HEK293 (cell line): ENCODE results near the gene ODF2.

ENCODE experiments used
- GLIS2 ChIP-seq: fragments of 450-650 bp; formaldehyde crosslinking; IDR thresholded peaks from 2 replicates; pipeline ENCODE4 v1.5.1; 2016; ENCODE audit warnings: missing biosample characterization, missing genetic modification characterization
- HOXA7 ChIP-seq: sonication (generic); formaldehyde crosslinking; IDR thresholded peaks from 2 replicates; pipeline ENCODE4 v1.8.1; 2022; ENCODE audit warnings: missing genetic modification reagents, borderline replicate concordance
- PRDM2 ChIP-seq: fragments of 450-650 bp; formaldehyde crosslinking; IDR thresholded peaks from 2 replicates; pipeline ENCODE4 v1.5.1; 2016; ENCODE audit warnings: missing biosample characterization, missing genetic modification characterization, borderline replicate concordance
- REPIN1 ChIP-seq: fragments of 450-650 bp; formaldehyde crosslinking; IDR thresholded peaks from 2 replicates; pipeline ENCODE4 v1.5.1; 2017; ENCODE audit warnings: missing biosample characterization, missing genetic modification characterization, low read depth
- SCRT2 ChIP-seq: fragments of 450-650 bp; formaldehyde crosslinking; IDR thresholded peaks from 2 replicates; pipeline ENCODE4 v1.5.1; 2016; ENCODE audit warnings: missing biosample characterization, missing genetic modification characterization
- YY1 ChIP-seq: fragments of 450-650 bp; formaldehyde crosslinking; IDR thresholded peaks from 2 replicates; pipeline ENCODE4 v1.5.1; 2018; ENCODE audit warnings: missing biosample characterization, missing genetic modification characterization
- ZBTB10 ChIP-seq: fragments of 450-650 bp; formaldehyde crosslinking; IDR thresholded peaks from 2 replicates; pipeline ENCODE4 v1.5.1; 2016; ENCODE audit warnings: missing biosample characterization, missing genetic modification characterization
- ZBTB20 ChIP-seq: fragments of 450-650 bp; formaldehyde crosslinking; IDR thresholded peaks from 2 replicates; pipeline ENCODE4 v1.5.1; 2016; ENCODE audit warnings: missing biosample characterization, missing genetic modification characterization
- ZBTB26 ChIP-seq: fragments of 450-650 bp; formaldehyde crosslinking; optimal IDR thresholded peaks from 2 replicates; pipeline ENCODE3; 2016; ENCODE audit warnings: missing biosample characterization, mild to moderate bottlenecking, missing genetic modification characterization
- ZFP69B ChIP-seq: fragments of 450-650 bp; formaldehyde crosslinking; IDR thresholded peaks from 2 replicates; pipeline ENCODE4 v1.5.1; 2016; ENCODE audit warnings: missing biosample characterization, missing genetic modification characterization
- ZNF10 ChIP-seq: fragments of 450-650 bp; formaldehyde crosslinking; IDR thresholded peaks from 2 replicates; pipeline ENCODE4 v1.5.1; 2017; ENCODE audit warnings: missing biosample characterization, missing genetic modification characterization
- ZNF146 ChIP-seq: fragments of 450-650 bp; formaldehyde crosslinking; IDR thresholded peaks from 2 replicates; pipeline ENCODE4 v1.5.1; 2016; ENCODE audit warnings: missing biosample characterization, missing genetic modification characterization
- ZNF16 ChIP-seq: fragments of 450-650 bp; formaldehyde crosslinking; IDR thresholded peaks from 2 replicates; pipeline ENCODE4 v1.5.1; 2016; ENCODE audit warnings: low read depth, missing biosample characterization, missing genetic modification characterization
- ZNF18 ChIP-seq: fragments of 450-650 bp; formaldehyde crosslinking; IDR thresholded peaks from 2 replicates; pipeline ENCODE4 v1.5.1; 2016; ENCODE audit warnings: missing biosample characterization, missing genetic modification characterization
- ZNF184 ChIP-seq: fragments of 450-650 bp; IDR thresholded peaks from 2 replicates; pipeline ENCODE4 v1.5.1; 2018; ENCODE audit warnings: missing biosample characterization, mild to moderate bottlenecking, missing genetic modification characterization
- ZNF19 ChIP-seq: fragments of 450-650 bp; formaldehyde crosslinking; IDR thresholded peaks from 2 replicates; pipeline ENCODE4; 2016; ENCODE audit warnings: missing biosample characterization, missing genetic modification characterization, low read depth
- ZNF202 ChIP-seq: fragments of 450-650 bp; formaldehyde crosslinking; IDR thresholded peaks from 2 replicates; pipeline ENCODE4 v1.5.1; 2016; ENCODE audit warnings: missing biosample characterization, missing genetic modification characterization, borderline replicate concordance
- ZNF266 ChIP-seq: fragments of 450-650 bp; formaldehyde crosslinking; IDR thresholded peaks from 2 replicates; pipeline ENCODE4 v1.5.1; 2016; ENCODE audit warnings: missing biosample characterization, missing genetic modification characterization, low read depth
- ZNF366 ChIP-seq: fragments of 450-650 bp; formaldehyde crosslinking; conservative IDR thresholded peaks from 2 replicates; pipeline ENCODE4 v1.5.1; 2016; ENCODE audit warnings: missing biosample characterization, missing genetic modification characterization
- ZNF391 ChIP-seq: fragments of 450-650 bp; formaldehyde crosslinking; IDR thresholded peaks from 2 replicates; pipeline ENCODE4 v1.5.1; 2016; ENCODE audit warnings: low read depth, missing biosample characterization, missing genetic modification characterization, borderline replicate concordance
- ZNF473 ChIP-seq: fragments of 450-650 bp; formaldehyde crosslinking; IDR thresholded peaks from 2 replicates; pipeline ENCODE4 v1.5.1; 2017; ENCODE audit warnings: missing biosample characterization, missing genetic modification characterization
- ZNF48 ChIP-seq: fragments of 450-650 bp; formaldehyde crosslinking; IDR thresholded peaks from 2 replicates; pipeline ENCODE4 v1.5.1; 2016; ENCODE audit warnings: missing biosample characterization, missing genetic modification characterization
- ZNF585B ChIP-seq: fragments of 450-650 bp; formaldehyde crosslinking; IDR thresholded peaks from 2 replicates; pipeline ENCODE4 v1.5.1; 2016; ENCODE audit warnings: missing biosample characterization, missing genetic modification characterization
- ZNF670 ChIP-seq: fragments of 450-650 bp; formaldehyde crosslinking; IDR thresholded peaks from 2 replicates; pipeline ENCODE4 v1.5.1; 2016; ENCODE audit warnings: missing biosample characterization, missing genetic modification characterization, low read depth
- ZNF747 ChIP-seq: fragments of 450-650 bp; formaldehyde crosslinking; IDR thresholded peaks from 2 replicates; pipeline ENCODE4 v1.5.1; 2016; ENCODE audit warnings: missing biosample characterization, missing genetic modification characterization
- ZNF791 ChIP-seq: fragments of 450-650 bp; formaldehyde crosslinking; IDR thresholded peaks from 2 replicates; pipeline ENCODE4 v1.5.1; 2016; ENCODE audit warnings: missing biosample characterization, missing genetic modification characterization
- ZSCAN4 ChIP-seq: fragments of 450-650 bp; formaldehyde crosslinking; IDR thresholded peaks from 2 replicates; pipeline ENCODE4 v1.5.1; 2017; ENCODE audit warnings: missing biosample characterization, missing genetic modification characterization

ODF2 gene

GRCh38 chr9:128419061-128419925 is 36.5 kb upstream of the ODF2 start (continued):
- TF ChIP-seq ZBTB26 (tag by site-specific recombination), result no peak
- no peak for TF ChIP-seq ZNF747
- TF ChIP-seq ZNF10 (tag by site-specific recombination), result no peak
- no peak for TF ChIP-seq PRDM2 (tag by site-specific recombination)
- no peak for TF ChIP-seq ZNF18 (tag by site-specific recombination)
- no peak for TF ChIP-seq GLIS2 (tag by site-specific recombination)
- TF ChIP-seq ZNF791 (tag by site-specific recombination), result no peak
- no peak for TF ChIP-seq HOXA7 (CRISPR knock-in tag)
- no peak for TF ChIP-seq ZNF473 (tag by site-specific recombination)
- TF ChIP-seq ZNF202 (tag by site-specific recombination), result no peak
- TF ChIP-seq ZFP69B (tag by site-specific recombination), result no peak
- peak; percentile 82; the same call in 1 of the 2 replicates for TF ChIP-seq ZBTB20 (tag by site-specific recombination)
- no peak for TF ChIP-seq ZNF16 (tag by site-specific recombination)
- no peak for TF ChIP-seq ZNF391 (tag by site-specific recombination)
- no peak for TF ChIP-seq YY1 (tag by site-specific recombination)
- TF ChIP-seq ZNF184 (tag by site-specific recombination), result no peak
- no peak for TF ChIP-seq ZSCAN4 (tag by site-specific recombination)
- TF ChIP-seq ZNF670 (tag by site-specific recombination), result no peak
- TF ChIP-seq REPIN1, result no peak
- no peak for TF ChIP-seq ZNF146 (tag by site-specific recombination)
- TF ChIP-seq ZNF48 (tag by site-specific recombination), result no peak
- TF ChIP-seq ZNF585B, result peak; percentile 69
- 0 out of 2 replicates have a peak, but pooled peaks have one; percentile 18 for TF ChIP-seq ZNF366 (tag by site-specific recombination)
- no peak for TF ChIP-seq ZNF266
- no peak for TF ChIP-seq ZNF19 (tag by site-specific recombination)
- TF ChIP-seq SCRT2, result no peak
- TF ChIP-seq ZBTB10 (tag by site-specific recombination), result no peak
